Lung microvascular endothelial cell (primary cell): ENCODE results near the gene FRMPD1. TPM values are rescaled to one million over a fixed set of nuclear protein-coding genes. Genes with fewer than 3 reads are reported as not detected.
"Not testable (repeated sequence)": the region's sequence is repeated elsewhere in the genome, so short reads cannot be mapped to it uniquely, and the experiment has no call there.

ENCODE experiments used
- DNase-seq, 2 donors: peaks; one replicate each; pipeline versions ENCODE4 v3.0.0 to v3.0.0-alpha.2; 2010; ENCODE audit warnings: low read depth in 2 of 2
- total RNA-seq: library from RNA; depleted of rRNA; stranded (reverse); fragments of >200 nt; gene quantifications from 2 replicates; pipeline ENCODE4 v1.2.1, GENCODE V29; 2014

FRMPD1 gene
- total RNA-seq, 1 donor from 2014 or later: not detected

- DNase-seq: no peak
Observed at GRCh38 chr9:37732952-37733351, 82.2 kb downstream of the FRMPD1 start.

- DNase-seq: no peak
Observed at GRCh38 chr9:37739222-37739621, 88.5 kb downstream of the FRMPD1 start.

- no peak for DNase-seq
Observed at GRCh38 chr9:37740128-37740527, 89.4 kb downstream of the FRMPD1 start.

DNA sequence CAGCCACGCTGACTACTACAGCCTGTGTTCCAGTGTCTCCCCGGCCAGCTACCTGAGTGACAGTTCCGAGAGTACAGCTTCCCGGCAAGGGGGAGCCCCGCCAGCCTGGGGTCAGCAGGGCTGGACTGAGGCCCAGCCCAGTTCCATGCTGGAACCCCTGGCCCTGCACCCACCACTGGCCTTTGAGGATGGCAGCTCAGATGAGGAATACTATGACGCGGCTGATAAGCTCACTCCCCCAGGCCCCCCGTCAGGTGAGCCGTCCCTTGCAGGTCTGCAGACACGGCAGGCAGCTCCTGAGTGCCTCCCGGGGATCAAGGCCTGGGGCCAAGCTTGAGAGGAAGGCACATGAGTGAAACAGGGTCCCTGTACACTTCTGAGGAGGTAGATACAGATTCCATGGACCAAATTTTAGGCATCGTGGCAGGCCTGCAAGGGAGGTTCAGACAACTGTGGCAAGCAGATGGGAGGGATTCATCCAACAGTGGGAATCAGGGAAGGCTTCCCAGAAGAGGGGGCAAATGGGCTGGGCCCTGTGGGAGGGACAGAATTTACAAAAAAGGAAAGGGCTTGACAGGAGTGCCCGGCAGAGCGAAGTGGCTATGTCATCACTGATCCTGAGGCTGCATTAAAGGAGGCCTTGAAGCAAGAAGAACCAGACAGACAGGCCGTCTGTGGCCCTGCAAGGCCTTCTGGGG lies 90.0 kb downstream of the FRMPD1 start:
- DNase-seq: no peak

GRCh38 chr9:37745970-37746369 lies 95.2 kb downstream of the FRMPD1 start:
- DNase-seq: no peak

DNA sequence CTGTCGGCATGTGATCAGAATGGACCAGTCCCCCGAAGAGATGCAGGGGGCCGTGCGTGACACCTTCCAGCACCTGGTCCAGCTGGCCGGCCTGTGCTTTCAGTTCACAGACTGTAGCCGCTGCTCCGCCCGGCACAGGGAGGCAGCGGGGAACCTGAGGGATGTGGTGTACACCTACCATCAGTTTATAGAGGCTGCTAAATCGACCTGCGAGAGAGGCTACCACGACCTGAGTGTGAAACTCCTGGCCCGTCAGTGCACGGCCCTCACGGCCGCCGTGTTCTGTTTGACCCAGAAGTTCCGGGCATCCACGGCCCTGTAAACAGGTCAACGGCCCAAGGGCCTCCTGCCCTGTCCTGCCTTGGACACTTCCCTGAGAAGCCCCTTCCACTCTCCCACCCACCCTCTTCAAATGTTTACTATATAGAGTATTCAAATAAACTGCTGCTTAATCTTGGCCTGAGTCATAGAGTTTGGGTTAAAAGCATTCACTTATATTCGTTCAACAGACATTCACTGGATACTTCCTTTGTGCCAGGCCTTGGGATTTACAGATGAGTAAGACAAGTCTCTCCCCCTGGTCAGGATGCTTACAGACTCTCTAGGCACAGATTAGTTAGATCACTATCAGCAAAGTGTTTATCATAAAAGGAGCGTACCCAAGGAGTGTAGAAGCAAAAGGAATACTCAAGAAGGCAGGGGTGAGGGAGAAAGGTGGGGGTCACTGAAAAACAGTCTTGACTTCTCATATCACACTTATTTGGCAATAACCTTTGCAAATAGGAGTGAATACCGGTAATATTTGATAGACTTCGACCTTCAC lies 95.9 kb downstream of the FRMPD1 start:
- no peak for DNase-seq

- peak; percentile 74 to 82 for DNase-seq
Observed at GRCh38 chr9:37747271-37747753, 96.6 kb downstream of the FRMPD1 start.

DNA sequence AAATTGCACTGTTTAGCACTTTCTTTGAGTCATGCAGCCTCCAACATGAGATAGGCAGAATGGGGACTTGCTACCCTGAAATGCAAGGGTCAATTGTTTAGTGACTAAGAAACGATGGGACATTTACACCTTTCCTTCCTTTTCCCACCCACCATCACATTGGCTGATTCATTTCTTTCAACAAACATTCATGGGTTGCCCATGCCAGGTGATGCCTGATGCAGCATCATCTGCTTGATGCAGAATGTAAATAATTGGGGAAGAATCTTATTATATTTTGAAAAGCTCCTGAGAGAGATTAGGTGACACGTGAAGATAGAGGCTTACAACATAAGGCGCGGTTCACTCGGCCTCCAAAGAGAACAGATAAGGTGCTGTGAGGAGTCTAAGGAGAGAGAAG lies 98.4 kb downstream of the FRMPD1 start:
- DNase-seq: no peak

DNA sequence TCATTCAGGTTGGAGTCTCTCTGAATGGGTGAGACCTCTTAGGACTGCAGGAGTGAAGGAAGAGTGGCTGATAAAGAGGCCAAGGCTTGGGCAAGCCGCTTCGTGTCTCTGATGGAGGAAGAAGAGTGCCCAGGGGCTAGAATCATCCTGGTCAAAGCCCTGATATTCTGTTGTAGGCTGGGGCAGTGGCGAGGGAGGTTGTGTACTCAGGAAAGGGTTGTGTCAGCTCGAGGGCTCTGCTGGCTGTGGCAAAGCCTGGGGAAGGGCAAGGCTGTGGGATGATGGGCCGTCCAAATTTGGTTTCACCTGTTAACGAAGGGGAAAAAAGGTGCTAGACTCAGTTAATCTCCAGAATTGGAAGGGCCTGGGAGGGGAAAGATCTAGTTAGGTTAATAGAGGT lies 100.4 kb downstream of the FRMPD1 start:
- no peak for DNase-seq

DNA sequence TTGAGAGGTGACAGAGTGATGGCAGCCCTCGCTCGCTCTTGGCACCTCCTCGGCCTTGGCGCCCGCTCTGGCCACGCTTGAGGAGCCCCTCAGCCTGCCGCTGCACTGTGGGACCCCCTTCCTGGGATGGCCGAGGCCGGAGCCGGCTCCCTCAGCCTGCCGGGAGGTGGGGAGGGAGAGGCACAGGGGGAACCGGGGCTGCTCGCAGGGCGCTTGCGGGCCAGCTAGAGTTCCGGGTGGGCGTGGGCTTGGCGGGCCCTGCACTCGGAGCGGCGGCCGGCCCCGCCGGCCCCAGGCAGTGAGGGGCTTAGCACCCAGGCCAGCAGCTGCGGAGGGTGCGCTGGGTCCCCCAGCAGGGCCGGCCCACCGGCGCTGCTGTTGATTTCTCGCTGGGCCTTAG lies 101.0 kb downstream of the FRMPD1 start:
- DNase-seq: not testable (repeated sequence)

GRCh38 chr9:37752112-37752511 lies 101.4 kb downstream of the FRMPD1 start:
- DNase-seq: not testable (repeated sequence)

DNA sequence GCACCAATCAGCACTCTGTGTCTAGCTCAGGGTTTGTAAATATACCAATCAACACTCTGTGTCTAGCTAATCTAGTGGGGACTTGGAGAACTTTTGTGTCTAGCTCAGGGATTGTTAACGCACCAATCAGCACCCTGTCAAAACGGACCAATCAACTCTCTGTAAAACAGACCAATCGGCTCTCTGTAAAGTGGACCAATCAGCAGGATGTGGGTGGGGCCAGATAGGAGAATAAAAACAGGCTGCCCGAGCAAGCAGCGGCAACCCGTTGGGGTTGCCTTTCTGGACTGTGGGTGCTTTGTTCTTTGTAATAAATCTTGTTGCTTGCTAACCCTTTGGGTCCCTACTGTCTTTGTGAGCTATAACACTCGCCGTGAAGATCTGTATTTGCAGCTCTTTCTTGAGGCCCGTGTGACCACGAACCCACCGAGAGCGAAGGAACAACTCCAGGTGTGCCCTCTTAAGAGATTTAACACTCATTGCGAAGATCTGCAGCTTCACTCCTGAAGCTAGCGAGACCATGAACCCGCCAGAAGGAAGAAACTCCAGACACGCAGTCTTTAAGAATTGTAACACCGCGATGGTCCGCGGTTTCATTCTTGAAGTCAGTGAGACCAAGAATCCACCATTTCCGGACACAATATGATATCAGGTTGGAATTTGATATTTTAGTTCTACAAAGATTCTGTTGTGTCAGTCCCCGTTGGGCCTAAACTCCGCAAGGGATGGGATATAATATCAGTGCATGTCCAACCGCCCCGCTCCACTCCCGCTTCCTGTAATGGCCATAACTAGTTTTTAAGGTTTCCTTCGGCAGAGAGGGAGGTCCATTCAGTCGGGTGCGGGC lies 102.1 kb downstream of the FRMPD1 start:
- no peak for DNase-seq

- peak; percentile 74 to 83 for DNase-seq
Observed at GRCh38 chr9:37753489-37754190, 102.9 kb downstream of the FRMPD1 start, which contains the start of gene TRMT10B. Gene TRMT10B, plus strand, starts transcription at chr9:37753805. Its CDS starts 8,127 bp downstream, at chr9:37761932.

DNA sequence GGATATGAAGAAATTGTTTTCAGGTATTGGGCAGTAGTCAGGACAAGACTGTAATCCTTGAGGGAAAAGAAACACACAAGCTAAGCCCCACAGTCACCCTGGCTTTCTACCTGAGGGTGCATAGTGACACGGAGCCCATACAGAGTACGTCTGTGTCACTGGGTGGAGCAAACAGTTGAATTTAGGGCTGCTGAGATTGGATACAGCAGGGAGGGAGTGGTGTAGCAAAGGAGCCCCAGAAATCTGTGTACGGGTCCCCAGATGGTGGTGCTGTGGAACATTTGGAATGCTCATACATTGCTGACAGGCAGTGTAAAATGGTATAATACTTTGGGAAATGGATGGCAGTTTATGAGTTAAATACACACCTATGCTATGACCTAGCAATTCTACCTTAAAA lies 108.0 kb downstream of the FRMPD1 start:
- no peak for DNase-seq

- no peak for DNase-seq
Observed at GRCh38 chr9:37760416-37761161, 109.8 kb downstream of the FRMPD1 start.

GRCh38 chr9:37761511-37761910 lies 110.8 kb downstream of the FRMPD1 start:
- peak in 1 of 2 donors; percentile 32 for DNase-seq

- DNase-seq: not testable (repeated sequence)
Observed at GRCh38 chr9:37765263-37765662, 114.5 kb downstream of the FRMPD1 start.

GRCh38 chr9:37769306-37769705 lies 118.6 kb downstream of the FRMPD1 start:
- DNase-seq: no peak

- no peak for DNase-seq
Observed at GRCh38 chr9:37769995-37770394, 119.2 kb downstream of the FRMPD1 start.

DNA sequence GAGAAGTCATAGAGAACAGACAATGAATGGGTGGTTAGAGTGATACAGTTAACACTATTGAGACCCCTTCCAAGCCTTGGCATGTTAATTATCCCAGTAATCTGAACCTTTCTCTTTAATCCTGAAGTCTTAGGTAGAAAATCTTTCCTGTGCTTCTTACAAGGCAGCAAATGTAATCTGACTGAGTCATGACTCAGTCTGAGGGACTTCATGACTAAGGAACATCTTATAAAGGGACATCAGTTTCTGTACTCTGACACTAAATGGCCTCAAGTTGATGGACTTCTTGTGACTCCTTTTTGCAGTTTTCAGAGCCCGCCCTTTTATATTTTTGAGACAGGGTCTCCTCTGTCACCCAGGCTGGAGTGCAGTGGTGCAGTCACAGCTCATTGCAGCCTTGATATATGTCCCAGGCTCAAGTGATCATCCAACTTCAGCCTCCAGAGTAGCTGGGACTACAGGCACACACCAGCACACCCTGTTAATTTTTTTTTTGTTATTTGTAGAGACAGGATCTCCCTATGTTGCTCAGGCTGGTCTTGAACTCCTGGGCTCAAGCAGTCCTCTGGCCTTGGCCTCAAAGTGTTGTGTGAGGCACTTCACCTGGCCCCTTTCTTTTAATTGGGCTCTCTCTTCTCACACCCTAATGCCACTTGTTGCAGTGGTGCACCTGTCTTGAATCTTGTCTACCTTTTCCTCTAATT lies 124.6 kb downstream of the FRMPD1 start:
- DNase-seq: no peak
